Hematopoietic multipotent progenitor cell treated with erythropoietin and hydrocortisone succinate and interleukin-3 and kit ligand, for 8 days (in vitro differentiated cells): ENCODE data around the gene ACKR2.
A peak's percentile ranks its signal among the peaks of the same experiment; 100 is the strongest.

Experiments
- DNase-seq: peaks from one replicate; pipeline ENCODE4 v3.0.0-alpha.2; 2015

ACKR2 gene

DNA sequence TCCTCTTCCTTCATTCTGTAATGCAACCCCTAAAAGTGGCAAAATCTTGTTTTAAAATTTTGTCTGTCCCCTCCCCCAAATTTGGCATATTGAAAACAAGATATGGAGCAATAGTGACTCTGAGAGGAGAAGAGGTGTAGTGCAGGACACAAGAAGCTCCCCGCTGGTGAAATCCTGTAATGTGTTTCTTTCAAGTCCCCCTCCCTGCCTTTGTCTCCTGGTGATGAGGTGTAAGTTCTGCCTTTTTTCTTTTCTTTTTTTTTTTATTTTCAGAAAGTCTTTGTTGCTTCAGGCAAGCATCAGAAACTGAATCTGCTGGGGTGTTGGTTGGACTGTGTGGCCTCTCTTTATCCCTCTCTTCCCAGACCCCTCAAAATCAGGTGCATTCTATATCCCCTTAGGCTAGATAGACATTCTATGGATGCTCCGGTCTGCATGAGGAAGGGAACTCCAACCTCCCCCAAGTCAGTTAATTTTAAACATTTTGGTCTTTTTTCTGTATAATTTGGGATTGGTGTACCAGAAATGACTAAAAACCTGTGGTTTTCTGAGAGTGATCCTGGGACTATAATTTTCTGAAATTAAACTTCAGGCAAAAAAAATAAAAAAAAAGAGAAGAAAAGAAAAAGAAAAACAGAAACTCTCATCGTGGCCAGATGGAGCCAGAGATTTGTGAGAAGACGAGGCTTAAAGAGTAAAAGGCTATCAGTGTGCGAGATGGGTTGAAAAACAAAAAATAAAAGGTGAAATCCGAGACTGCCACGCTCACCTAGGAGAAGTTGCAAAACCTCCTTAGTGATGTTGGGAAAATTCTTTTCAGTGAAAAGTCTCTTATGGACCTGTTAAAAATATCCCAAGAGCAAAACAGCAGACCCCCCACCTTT is 21.4 kb downstream of the ACKR2 start:
- DNase-seq, result peak; percentile 79

DNA sequence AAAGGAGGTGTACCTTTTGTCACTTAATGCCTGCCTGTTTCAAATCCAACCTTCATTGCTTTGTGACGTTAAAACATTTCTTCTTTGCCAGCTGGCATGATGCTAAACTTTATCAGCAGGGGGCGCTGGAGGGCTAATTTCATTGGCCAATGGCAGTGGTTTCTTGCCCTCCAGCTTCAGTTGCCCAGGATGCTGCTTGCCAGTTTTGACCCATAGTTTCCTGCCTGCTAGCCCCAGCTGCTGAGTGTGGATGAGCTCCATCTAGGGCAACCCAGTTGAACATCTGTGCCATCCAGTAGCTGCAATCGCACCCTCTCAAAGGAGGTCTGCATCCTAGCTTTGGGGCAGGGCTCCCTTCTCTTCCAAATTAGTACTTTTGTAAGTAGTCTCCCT is 22.1 kb downstream of the ACKR2 start:
- peak; percentile 89 for DNase-seq

- DNase-seq, result peak; percentile 99
Observed at GRCh38 chr3:42836150-42837123, 27.2 kb downstream of the ACKR2 start.

DNA sequence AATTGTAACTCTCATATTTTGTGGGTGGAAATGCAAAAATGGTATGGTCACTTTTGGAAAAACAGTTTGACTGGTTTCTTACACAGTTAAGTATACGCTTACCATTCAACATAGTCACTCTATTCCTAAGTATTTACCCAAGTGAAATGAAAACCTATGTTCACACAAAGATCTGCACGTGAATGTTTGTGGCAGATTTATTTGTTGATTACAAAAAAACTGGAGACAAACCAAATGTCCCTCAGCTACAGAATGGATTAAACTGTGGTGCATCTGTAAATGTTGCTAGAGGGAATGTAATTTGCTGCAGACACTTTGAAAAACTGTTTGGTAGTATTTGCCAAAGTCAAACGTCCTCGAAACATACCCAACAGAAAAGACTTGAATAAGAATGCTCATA is 29.3 kb downstream of the ACKR2 start:
- DNase-seq, result no peak

GRCh38 chr3:42839616-42840015 is 30.4 kb downstream of the ACKR2 start:
- peak; percentile 90 for DNase-seq

GRCh38 chr3:42841332-42841731 is 32.1 kb downstream of the ACKR2 start:
- no peak for DNase-seq

- no peak for DNase-seq
Observed at GRCh38 chr3:42843713-42844411, 34.6 kb downstream of the ACKR2 start.

- no peak for DNase-seq
Observed at GRCh38 chr3:42844412-42844713, 35.1 kb downstream of the ACKR2 start.

DNA sequence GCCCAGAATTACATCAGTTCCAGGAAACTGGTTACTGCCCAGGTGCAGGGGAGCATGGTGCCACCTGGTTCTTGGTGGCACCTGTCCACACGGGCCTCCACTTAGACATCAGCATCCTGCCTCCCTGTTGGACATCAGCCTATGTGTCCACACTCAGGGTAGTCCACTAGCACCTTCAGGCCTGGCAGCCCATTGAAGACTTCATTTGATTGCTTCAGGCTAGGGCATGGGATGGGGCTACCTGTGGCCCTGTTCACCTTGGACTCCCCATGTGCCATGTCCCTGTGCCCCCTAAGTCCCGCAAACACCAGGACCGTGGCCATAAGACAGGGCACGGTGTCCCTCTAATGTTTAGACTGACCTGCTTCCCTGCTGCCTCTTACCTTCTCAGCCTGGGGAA is 35.6 kb downstream of the ACKR2 start:
- no peak for DNase-seq

GRCh38 chr3:42846685-42847522 is 37.7 kb downstream of the ACKR2 start:
- DNase-seq, result peak; percentile 55

DNA sequence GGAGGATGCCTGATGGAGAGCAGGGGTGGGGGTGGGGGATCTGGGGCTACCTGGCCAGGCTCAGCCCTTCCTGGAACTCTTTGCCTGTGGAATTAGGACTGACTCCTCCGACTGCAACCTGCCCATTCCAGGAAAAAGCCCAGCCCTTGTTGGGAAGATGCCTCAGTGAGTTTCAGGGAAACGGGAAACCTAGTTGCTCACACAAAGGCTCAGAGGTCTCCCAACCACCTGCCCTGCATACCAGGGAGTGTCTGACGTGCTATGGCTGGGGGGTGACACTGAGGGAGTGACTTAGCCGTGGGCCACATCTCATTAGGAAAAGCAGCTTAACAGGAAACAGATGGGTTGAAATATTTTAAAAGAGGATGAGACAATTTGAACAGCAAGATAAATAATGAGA is 38.5 kb downstream of the ACKR2 start:
- no peak for DNase-seq

GRCh38 chr3:42849017-42849416 is 39.8 kb downstream of the ACKR2 start:
- no peak for DNase-seq

DNA sequence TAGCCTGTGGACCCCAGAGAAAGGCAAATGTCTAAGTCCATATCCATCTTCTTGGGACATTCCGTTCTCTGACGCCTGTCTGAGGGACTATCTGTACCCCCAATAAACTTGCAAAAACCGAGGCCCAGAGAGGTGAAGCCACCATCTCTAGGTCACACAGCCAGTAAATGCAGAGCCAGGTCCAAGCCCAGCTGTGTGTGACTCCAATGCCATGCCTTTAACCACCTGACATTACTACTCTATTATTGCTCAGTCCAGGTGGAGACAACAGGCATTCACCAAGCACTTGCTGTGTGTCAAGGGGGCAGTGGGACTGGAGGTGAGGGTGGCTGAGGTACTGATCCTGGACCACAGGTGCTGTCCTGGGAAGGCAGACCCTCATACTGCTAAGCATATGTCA is 41.0 kb downstream of the ACKR2 start:
- DNase-seq, result no peak

DNA sequence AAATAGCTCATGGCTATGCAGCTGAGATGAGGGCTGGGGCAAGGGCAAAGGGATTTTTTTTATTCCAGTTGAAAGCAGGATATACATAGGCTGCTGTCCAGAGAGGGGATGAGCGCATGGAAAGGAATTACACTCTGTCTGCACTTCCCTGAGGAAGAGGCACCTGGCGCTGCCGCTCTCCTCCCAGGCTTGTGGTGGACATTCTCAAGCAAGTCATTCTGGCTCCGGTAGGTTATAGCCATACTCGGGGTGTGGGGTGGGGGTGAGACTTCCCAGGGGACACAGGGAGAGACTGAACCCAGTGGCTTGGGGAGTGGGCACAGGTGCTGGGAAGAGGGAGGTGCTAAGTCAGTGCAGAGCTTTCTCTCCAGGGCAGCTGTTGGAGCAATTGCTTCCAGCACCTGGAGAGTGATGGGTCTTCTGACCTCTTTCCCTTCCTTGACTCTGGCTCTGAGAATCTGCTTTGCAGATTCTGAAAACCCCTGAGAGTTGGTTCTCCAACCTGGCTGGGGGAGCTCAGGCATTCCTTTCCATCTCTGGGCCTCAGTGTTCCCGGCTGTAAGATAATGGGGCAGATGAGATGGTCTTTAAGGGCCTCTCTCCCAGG is 42.1 kb downstream of the ACKR2 start:
- DNase-seq, result no peak

DNA sequence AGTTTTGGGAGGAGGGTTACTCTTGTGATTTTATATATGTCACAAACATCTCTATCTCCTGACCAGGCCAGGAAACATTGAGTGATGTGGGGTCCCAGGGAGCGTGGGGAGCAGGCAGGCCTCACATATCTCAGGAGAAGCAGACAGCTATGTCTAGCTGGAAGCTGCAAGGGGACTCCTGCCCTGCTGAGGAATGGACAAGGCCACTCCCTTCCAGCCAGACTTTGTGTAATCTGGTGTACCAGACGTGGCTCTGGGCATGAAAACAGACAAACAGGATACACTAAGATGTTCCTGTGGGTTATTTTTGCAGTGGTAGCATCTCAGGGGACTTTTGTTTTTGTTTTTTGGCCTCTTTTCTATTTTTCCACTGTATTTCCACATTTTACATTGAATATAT is 43.2 kb downstream of the ACKR2 start:
- peak; percentile 94 for DNase-seq

DNA sequence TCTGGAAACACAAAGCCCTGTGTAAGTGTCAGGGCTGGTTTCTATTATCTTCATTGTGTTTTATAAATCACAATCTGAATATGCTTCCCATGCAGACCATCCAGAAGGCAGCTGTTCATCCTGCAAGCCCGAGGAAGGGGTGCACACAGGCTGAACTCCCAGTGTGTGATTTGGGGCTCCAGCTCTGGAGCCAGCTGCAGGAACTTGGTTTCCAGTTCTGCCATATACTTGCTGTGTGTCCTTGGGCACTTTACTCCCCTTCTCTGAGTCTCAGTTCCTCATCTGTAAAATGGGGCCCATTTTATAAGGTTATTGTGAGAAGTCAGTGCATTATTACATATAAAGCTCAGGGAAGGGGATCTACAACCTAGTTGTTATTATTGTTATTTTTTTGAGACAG is 43.8 kb downstream of the ACKR2 start:
- no peak for DNase-seq

DNA sequence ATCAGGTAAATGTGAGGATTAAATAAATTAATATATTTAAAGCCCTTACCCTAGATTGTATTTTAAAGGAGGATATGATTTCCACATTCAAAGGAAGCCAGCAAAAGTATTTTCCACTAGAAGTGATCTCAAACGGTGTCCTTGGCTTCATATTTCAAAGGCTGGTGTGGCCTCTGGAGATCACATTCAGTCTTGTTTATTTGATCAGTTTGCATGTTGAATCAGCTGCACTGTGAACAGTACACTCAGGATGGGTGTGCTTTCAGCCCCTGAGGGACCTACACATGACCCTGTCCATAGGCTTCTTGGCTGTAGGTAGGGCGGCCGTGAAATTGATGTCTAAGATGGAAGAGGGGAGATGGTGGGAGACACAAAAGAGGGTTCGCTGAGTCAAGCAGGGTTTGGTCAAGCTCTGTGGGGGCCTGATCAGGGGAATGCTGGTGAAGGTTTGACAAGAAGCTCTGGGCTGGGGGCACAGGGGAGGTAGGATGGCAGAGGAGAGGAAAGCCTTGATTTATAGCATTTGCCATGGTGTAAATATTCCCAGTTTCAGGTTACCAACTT is 44.6 kb downstream of the ACKR2 start:
- no peak for DNase-seq

- no peak for DNase-seq
Observed at GRCh38 chr3:42855219-42855546, 45.9 kb downstream of the ACKR2 start.

- DNase-seq, result peak; percentile 93
Observed at GRCh38 chr3:42855547-42856380, 46.5 kb downstream of the ACKR2 start.

DNA sequence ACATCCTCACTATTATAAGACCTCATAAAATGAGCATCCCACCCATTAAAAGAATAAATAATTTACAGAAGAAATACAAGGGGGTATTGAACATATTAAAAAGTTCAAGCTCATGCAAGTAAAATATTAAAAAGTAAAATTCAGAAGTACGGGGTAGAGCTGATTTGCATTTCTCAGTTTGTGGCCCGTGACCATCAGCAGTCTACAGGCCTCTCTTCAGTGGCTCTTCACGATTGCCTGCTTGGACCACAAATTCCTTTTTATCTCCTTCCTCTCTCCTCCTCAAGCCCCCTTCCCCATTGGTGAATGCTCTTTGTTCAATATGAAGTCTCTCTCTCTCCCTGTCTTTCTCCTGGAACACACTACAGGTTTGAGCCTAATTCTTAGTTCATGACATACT is 47.3 kb downstream of the ACKR2 start:
- no peak for DNase-seq
